HG03354 (cell line): ENCODE results near the gene IL3.

Experiments used
- ATAC-seq: cut with Tn5 transposase; IDR thresholded peaks from one replicate; pipeline ENCODE4 v1.9.1; 2021; ENCODE audit warnings: mild to moderate bottlenecking; ENCODE audit not compliant: unreplicated experiment, poor library complexity, severe bottlenecking

Gene IL3, protein sequence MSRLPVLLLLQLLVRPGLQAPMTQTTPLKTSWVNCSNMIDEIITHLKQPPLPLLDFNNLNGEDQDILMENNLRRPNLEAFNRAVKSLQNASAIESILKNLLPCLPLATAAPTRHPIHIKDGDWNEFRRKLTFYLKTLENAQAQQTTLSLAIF

DNA sequence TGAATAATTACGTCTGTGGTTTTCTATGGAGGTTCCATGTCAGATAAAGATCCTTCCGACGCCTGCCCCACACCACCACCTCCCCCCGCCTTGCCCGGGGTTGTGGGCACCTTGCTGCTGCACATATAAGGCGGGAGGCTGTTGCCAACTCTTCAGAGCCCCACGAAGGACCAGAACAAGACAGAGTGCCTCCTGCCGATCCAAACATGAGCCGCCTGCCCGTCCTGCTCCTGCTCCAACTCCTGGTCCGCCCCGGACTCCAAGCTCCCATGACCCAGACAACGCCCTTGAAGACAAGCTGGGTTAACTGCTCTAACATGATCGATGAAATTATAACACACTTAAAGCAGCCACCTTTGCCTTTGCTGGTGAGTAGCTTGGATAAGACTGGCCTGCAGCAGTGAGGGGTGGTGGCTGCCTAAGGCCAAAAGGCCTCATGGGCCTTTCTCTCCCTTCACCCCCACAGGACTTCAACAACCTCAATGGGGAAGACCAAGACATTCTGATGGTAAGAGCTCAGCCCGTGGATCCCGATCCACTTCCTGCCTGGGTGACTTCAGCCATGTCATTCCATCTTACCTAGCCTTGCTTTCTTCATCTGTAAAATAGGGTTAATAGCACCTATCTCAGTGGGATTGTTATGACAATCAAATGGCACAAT lies at the start of gene IL3:
TSS of gene IL3 (plus strand) at position 155 of the 661 bp plus-strand sequence. CDS start at position 207, 52 bp downstream.
- no peak for ATAC-seq

DNA sequence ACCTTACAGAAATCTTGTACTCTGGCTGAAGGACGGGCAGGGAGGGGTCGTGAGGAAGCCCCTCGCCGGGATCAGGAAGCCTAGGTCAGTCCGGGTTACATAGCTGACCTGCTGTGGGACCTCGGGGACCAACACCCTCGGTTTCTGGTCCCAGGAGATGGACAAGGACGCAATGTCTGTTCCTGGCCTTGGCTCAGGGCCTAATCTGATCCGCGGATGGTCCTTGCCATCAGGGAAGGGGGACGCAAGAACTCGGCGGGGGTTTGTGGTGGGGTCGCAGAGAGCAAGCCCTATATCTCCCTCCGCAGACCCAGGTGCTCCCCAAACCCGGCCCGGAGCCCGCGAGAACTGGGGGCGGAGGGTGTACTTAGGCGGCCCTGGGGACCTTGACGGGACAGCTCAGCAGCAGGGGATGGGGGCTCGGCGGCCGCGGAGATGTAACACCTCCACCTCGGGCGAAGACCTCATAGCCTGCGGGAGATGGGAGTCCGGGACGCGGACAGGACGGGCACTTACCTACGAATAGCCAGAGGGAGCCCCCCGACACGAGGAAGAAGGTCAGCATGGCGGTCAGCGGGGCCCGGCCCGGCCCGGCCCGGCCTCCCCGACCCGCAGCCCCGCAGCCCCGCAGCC lies 49.4 kb upstream of the IL3 start:
- no peak for ATAC-seq

DNA sequence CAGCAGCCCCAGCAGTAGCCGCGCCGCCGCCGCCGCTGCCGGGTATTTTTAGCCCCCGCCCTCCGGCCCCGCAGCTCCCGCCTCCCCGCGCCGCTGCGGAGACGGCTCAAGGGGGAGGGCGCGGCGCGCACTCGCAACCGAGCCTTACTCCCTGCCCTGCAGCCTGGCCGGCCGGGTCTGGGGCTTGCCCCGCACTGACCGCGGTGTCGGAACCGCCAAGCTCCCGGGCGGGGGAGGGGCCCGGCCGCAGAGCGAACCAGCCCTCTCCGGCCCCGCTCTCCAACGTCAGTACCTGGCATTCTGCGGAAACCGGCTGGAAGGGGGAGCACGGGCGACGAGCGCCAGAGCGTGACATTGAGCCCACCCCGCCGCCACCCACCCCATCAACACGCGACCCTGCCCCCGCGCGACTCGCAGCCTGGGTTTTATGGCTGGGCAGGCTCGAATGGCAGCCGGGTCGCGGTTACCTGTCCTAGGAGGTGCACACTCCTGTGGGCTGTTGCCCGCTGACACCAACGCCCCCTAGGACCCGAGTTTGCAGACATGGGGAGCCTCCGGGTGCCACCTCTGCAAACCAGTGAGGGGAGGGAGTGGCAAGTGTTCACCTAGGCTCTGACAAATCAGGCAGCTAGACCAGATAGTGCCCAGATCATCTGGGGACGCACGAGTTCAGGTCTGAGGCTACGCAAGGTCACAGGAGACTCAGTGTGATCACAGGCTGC lies 48.7 kb upstream of the IL3 start, which contains the start of gene ACSL6:
TSS of gene ACSL6 (minus strand) at position 37 of the 722 bp plus-strand sequence. CDS start 105 bp downstream, outside the sequence.
- ATAC-seq, result no peak

DNA sequence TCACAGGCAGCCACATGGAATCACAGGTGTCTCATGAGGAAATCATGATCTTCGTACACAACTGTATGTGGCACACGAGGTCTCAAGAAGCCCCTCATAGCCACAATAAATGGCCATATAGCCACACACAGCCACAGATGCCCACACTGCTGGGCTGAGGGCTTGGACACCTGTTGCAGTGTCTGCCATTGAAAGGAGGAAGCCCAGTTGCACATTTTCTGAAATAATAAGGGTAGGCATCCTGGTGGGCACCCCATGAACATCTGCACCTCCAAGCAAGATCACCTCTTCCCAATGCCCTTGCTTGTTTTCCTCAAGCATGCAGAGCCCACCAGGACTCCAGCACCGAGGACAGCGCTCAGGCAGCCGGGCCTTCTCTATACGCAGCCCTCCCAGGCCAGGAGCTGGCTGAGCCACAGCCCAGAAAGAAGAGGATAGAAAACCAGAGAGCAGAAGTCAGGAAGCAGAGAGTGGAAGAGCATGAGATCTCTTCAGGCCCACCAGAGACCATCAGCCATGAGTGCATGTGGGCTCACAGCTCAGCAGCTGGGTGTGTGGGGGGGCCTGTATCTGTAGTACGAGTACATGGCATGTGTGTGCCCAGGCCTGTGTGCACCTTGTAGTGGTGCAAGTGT lies 48.0 kb upstream of the IL3 start:
- no peak for ATAC-seq

DNA sequence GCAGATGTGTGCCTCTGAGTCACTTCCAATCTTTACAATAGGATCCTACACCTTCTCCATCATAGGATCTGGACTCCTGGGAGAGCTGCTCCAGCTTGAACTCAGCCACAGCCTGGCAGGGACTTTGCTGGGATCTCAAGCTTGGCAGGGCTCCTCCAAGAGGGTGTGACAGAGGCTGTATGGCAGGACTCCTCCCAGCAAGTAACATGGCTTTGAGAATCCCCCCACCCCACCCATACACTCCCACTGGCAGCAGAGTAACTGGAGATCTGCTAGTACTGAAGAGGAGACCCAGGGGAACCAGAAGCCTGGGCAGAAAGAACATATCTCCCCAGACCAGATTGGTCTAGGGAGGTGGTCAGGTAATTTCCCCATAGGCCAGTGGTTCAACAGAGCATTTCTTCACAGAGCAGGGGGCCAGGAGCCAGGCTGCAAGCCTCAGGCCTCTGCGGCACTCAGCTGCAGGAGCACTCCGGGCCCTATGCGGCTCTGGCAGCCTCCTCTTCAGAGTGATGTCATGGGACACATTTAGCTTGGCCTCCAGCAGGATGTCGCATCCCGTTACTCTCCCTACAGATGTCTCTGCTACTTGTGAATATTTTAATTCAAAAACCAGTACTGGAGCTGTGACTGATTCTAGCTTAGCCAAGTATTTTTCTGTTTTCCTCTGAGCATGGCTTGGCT lies 47.3 kb upstream of the IL3 start:
- ATAC-seq, result no peak

DNA sequence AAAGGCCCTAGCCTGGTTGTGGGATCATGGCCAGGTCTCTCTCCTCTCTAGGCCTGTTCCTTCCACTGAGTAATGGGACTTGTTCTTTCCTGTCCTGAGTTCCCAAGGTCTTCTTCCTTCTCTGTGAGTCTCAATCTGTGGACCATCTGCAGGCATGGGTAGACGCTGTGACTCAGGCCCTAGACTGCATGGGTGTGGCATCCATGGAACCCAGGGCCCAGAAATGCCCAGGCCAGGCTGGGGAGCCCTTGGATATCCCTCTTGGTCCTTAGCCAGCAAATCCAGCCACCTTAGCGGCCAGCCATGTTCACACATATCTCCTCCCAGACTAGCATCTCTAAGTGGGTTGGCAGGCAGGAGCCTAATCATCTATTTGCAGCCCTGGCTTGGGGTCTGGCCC lies 46.7 kb upstream of the IL3 start:
- ATAC-seq, result no peak

DNA sequence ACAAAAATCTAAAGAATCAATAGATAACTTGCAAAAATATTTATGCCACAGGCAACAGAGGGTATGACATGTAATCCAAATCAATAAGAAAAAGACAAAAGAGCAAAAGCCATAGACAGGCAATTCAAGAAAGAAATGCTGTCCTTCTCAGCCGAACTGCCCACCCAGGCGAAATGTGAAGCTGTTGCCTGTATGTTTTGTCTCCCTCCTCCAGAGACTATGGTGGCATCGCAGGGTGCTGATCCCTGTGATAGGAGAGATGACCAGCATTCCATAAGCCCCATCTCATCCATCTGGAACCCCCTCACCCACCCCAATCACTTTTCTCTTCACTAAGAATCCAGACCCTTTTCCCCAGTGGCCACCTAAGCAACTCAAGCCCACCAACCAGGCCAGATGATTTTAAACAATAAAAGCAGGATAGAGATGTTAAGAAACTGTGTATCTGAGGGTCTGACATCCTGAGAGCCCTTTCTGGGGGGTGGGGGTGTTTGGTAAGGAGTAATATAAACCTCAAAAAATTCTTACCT lies 43.7 kb upstream of the IL3 start:
- no peak for ATAC-seq

DNA sequence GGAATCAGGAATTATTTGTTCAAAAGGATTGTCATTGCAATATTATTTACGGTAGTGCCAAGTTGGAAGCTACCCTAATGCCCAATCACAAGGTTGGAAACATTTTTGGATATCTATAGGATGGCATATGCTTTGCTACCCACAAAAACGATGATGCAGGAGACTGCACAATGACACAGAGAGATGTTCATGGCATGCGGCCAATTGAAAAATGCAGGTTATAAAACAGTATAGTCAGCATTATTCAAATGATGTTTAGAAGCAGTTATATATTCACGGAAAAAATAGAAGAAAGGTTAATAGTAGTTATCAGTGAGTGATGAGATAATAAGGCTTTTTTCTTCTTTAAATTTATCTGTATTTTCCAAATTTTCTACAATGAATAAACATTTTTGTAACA lies 43.1 kb upstream of the IL3 start:
- ATAC-seq, result no peak

DNA sequence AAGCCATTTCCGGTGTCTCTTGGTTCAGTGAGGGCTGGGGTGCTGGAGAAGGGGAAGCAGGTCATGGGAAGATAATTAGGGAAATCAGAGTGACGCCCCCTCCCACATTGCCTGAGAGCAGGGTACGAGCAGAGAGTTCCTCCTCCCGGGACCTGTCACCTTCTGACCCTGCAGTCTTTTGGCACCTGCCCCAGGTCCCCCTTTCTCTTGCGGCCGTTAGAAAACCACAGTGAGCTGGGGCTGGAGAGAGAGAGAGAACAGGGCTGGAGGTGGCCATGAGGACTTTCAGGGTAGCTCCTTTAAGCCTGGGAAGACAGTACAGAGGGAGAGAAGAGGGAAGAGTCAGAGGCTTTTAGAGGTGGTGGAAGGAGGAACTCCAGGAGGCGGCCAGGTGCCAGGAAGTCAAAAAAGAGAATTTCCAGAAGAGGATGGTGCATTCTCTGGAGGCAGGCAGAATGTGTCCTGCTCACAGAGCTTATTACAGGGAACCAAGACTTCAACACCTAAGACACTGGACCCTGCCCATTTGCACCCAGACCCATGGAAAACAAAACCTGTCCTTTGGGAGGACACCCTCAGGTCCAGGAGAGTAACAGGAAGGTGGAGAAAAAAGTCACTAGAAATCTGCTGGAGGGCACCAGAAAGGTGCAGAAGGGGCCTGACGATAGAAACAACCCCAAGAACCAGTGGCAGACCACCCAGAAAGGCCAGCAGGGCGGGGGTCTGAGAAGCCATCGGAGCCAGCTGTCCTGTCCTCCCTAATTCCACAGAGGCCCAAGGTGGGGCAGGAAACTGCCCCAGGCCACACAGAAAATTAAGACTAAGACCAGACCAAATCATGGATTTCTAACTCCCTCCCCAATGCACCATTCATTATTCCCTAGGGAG lies 42.5 kb upstream of the IL3 start:
- no peak for ATAC-seq

DNA sequence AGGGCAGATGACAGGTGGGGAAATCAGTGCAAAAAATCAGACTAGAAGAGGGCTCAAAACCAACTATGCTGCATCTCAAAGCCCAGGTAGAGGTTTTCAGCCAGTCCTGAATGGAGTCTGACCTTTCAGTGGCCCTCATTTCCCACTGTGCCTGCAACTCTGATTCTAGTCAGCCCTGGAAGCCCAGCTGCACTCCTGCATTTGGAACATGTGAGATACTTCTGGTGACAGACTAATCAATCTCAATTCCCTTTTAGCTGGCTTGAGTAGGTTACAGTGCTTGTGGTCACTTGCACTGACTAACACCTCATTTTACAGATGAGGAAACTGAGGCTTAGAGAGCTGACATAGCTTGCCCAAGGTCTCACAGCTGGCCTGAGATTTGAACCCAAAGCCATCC lies 41.1 kb upstream of the IL3 start:
- no peak for ATAC-seq

DNA sequence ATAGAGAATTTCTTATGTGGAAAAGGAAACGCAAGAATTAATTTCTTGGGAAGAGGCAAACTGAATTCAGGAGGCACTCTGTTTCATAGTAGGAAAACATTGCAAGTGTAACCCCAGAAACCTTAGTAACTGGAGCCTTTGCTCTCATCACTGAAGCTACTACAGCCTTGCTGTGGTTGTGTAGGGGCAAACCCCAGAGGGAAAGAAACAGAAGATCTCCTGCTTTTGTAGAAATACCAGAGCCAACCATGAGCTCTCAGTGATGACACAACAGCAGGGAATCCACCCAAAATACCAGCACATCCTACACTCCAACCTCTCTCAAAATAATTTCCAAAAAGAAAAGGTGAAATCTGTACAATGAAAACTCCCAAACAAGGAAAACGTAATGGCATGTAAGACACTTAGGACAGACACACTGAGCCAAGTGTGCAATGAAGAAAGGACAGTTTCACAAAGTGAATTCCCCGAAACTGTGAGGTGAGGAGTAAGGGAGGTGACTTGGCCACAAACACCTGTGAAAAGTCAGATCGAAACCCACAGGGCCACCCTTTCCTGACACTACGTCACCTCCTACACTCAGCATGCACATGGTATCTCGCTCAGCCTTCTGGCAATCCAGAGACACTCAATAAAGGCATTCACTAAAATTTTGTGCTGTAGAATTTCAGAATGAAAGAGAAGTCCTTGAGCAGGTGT lies 40.4 kb upstream of the IL3 start:
- ATAC-seq, result peak; percentile 99

DNA sequence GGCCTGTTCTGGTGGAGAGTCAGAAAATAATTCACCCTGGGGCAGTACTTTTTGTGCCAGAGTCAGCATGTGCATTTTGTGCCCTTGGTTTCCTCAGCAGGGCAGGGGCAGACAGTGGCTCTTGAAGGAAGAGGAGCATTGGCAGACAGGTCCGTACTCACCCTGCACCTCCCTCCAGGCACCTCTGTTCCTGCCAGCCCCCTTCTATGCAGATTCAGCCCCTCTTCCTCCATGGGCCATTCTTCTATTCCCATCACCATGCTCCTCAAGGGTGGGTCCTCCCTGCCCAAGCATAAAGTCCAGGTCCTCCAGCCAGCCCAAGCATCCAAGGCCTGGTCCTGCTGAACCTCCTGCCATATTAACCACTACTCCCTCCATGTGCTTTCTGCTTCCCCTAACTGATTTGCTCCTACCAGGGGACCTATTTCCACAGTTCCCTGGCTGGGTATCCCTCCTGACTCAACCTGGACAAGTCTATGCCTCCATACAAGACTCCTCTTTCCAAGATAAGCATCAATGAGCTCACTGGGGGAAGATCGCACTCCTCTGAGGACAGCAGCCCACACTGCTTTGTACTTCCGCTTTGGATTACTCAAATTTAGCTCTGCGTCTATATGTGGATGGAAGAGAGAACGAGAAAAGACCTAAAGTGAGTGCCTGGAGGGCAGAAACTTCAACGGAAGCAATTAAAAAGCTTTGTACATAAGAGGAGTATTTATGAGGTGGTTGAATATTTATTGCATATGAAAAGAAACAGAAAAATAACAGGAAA lies 39.7 kb upstream of the IL3 start:
- ATAC-seq, result peak; percentile 33

DNA sequence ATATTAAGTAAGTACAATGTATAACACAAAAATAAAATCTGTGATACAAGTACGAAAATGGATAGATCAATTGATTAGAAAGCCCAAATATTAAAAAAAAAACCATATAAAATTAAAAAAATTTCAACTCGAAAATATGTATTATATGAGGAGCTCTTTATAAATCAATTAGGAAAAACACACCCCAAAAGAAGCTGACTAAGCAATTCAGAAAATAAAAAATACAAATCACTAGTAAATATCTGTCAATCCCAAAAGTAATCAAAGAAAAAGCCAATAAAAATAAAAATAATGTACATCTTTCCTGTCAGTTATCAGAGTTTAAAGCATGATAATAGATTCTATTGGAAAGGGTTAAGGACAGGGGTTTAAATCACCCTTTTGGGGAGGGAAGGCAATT lies 38.8 kb upstream of the IL3 start:
- no peak for ATAC-seq

DNA sequence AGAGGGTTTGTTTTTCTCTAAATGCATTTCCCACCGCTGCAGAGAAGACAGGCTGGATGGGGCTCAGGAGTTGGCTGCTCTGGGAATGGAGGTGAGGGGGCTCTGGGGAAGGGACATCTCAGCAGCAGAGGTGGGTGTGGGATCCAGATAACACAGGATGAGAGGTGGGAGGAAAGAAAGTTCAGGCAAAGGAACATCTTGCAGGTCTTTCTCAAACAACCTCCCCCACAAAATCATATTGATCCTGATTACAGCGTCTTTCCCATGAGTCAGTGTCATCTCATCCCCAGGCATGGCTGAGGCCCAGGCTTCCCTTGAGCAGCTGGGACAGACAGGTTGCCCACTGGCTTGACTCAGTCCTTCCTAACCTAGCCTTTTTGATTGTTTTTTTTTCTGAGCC lies 37.7 kb upstream of the IL3 start:
- ATAC-seq, result no peak

DNA sequence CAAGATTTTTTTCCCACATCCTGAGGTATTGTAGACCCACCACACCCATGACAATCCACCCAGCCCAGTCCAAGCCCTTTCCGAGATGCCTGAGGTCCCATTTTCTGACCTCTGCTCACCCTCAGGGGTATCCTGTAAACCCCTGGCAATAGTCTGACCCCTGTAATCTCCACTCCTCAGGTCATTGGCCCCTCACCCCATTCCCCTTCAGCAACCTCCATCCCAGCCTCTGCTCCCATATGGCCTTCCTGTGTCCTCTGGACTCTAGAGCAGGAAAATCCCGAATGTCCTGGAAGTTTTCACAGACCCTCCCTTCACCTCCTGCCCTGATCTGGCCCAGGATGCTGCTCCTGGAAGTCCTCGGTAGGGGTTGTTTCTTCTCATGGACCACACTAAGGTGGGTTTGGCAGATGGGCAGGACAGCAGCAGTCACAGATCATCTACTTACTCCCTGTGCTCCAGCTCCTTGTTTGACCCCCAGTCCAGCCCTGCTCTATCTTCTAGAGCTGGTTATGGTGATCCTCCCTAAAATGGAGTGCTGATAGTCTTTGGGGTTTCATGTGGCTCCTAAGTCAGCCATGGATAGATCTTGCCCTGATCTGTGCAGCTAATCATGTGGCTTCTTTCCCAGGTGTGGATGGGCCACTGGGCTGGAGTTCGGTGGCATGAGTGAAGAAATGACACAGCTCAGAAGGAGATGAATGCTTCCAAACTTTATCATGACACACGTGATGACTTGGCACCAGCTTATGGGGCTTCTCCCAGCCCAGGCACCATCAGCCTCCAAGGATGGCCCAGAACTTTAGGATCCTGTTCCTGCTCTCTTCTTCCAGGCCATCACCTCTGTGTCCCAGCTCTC lies 37.0 kb upstream of the IL3 start:
- ATAC-seq, result no peak

DNA sequence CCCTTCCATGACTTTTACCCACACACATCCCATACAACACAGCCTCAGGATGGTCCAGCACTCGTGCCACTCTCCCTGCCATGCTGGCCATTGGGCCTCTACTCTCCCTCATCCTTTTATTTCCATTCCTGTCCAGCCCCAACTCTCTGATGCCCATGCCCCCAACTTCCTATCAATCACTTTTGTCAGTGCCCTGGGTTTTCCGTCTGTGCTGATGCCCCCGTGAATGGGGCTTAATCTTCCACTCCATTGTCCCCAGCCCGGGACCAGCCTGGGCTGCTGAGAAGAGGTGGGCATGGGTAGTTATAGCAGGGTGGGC lies 36.4 kb upstream of the IL3 start:
- ATAC-seq, result no peak
